SH-SY5Y (cell line): Measurements from ENCODE around the gene MRPL4.

Source experiments
- GATA2 ChIP-seq: IDR thresholded peaks from 2 replicates; pipeline ENCODE4 v1.6.1; 2011; ENCODE audit warnings: mild to moderate bottlenecking, low read depth, low read length
- GATA3 ChIP-seq: IDR thresholded peaks from 2 replicates; pipeline ENCODE4 v1.6.1; 2011; ENCODE audit warnings: low read depth, mild to moderate bottlenecking, low read length, moderate library complexity

DNA sequence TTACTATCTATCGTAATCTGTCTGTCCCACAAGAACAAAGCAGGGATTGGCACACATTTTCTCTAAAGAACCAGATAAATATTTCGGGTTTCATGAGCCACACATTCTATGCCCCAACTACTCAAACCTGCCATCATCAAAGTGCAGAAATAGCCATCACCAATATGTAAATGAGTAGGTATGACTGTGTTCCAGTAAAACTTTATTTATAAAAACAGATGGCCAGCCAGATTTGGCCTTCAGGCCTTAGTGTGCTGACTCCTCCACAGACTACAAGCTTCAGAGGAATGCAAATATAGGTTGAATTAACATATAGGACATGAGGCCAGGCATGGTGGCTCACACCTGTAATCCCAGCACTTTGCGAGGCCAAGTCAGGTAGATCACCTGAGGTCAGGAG is 48.3 kb upstream of the MRPL4 start:
- no peak for TF ChIP-seq GATA3
- TF ChIP-seq GATA2 = no peak
